CD14-positive monocyte (primary cell): ENCODE data around the gene TECPR1. TPM values are rescaled to one million over a fixed set of nuclear protein-coding genes. Genes with fewer than 3 reads are reported as not detected.
A peak's percentile ranks its signal among the peaks of the same experiment; 100 is the strongest.

Experiments used
- DNase-seq, 3 donors: peaks; one replicate each; pipeline ENCODE4 v3.0.0-alpha.2; 2011 to 2022
- H2AFZ ChIP-seq: 2 replicates; pipeline ENCODE4 v1.6.0; 2012; ENCODE audit warnings: mild to moderate bottlenecking, low read depth, low read length, inconsistent platforms; ENCODE audit not compliant: insufficient read depth, poor library complexity, severe bottlenecking
- H3K27ac ChIP-seq, 2 donors: 1 replicate in 1 of 2; 2 replicates in 1 of 2; pipeline ENCODE4 v1.5.1; 2012 to 2013; ENCODE audit warnings: low read length in 2 of 2, control low read depth in 1 of 2, inconsistent platforms in 1 of 2, low read depth in 1 of 2, mild to moderate bottlenecking in 1 of 2
- H3K27me3 ChIP-seq, 2 donors: one replicate each; pipeline versions ENCODE4 v1.6.0 to v1.6.1; 2011 to 2013; ENCODE audit warnings: low read length in 2 of 2; ENCODE audit not compliant: control insufficient read depth in 2 of 2, insufficient read depth in 2 of 2
- H3K36me3 ChIP-seq, 2 donors: replicated peaks in 1 of 2; 1 replicate in 1 of 2; 2 replicates in 1 of 2; pipeline versions ENCODE4 v1.5.1 to v1.6.1; 2012 to 2013; ENCODE audit warnings: low read length in 2 of 2, control low read depth in 1 of 2, inconsistent platforms in 1 of 2, mild to moderate bottlenecking in 1 of 2; ENCODE audit not compliant: insufficient read depth in 2 of 2, control insufficient read depth in 1 of 2
- H3K4me1 ChIP-seq, 2 donors: 1 replicate in 1 of 2; 2 replicates in 1 of 2; pipeline versions ENCODE4 v1.5.1 to v1.6.1; 2012 to 2013; ENCODE audit warnings: low read length in 2 of 2, control low read depth in 1 of 2, inconsistent platforms in 1 of 2, mild to moderate bottlenecking in 1 of 2, moderate library complexity in 1 of 2; ENCODE audit not compliant: insufficient read depth in 2 of 2, control insufficient read depth in 1 of 2
- H3K4me2 ChIP-seq: replicated peaks from 2 replicates; pipeline ENCODE3; 2012; ENCODE audit warnings: low read length, moderate library complexity, mild to moderate bottlenecking; ENCODE audit not compliant: poor library complexity, severe bottlenecking; ENCODE audit errors: extremely low read depth
- H3K4me3 ChIP-seq, 3 experiments: fragments of 200-600 bp in 1 of 3; sonication (generic) in 1 of 3; replicated peaks in 1 of 3; 1 replicate in 2 of 3; 2 replicates in 1 of 3; pipeline ENCODE4 v1.5.1; 2011 to 2013; ENCODE audit warnings: low read length in 3 of 3, mild to moderate bottlenecking in 3 of 3, control low read depth in 2 of 3, low read depth in 2 of 3, inconsistent platforms in 1 of 3, moderate library complexity in 1 of 3
- H3K79me2 ChIP-seq: 2 replicates; pipeline ENCODE4 v1.6.0; 2012; ENCODE audit warnings: mild to moderate bottlenecking, control low read depth, inconsistent platforms, low read length, moderate library complexity; ENCODE audit not compliant: insufficient read depth
- H3K9ac ChIP-seq: 2 replicates; pipeline ENCODE4 v1.6.0; 2017; ENCODE audit warnings: low read length, mild to moderate bottlenecking; ENCODE audit not compliant: insufficient read depth, poor library complexity, severe bottlenecking
- H3K9me3 ChIP-seq, 2 donors: replicated peaks in 1 of 2; 1 replicate in 1 of 2; 2 replicates in 1 of 2; pipeline versions ENCODE4 v1.5.1 to v1.6.1; 2012 to 2013; ENCODE audit warnings: low read length in 2 of 2, control low read depth in 1 of 2; ENCODE audit not compliant: control insufficient read depth in 1 of 2, insufficient read depth in 1 of 2
- H4K20me1 ChIP-seq: 2 replicates; pipeline ENCODE4 v1.6.0; 2012; ENCODE audit warnings: mild to moderate bottlenecking, low read length, control low read depth, moderate library complexity; ENCODE audit not compliant: insufficient read depth
- H3K27ac Mint-ChIP-seq, 7 donors: one replicate each; pipeline ENCODE4 v1.8.0; 2020; ENCODE audit warnings: mild to moderate bottlenecking in 7 of 7, mixed read lengths in 7 of 7, moderate library complexity in 6 of 7, inconsistent platforms in 2 of 7
- H3K27me3 Mint-ChIP-seq, 3 donors: one replicate each; pipeline ENCODE4 v1.8.0; 2021 to 2022; ENCODE audit warnings: low read depth in 3 of 3, mild to moderate bottlenecking in 3 of 3, mixed read lengths in 3 of 3, moderate library complexity in 3 of 3, inconsistent platforms in 1 of 3
- H3K36me3 Mint-ChIP-seq, 2 donors: one replicate each; pipeline ENCODE4 v1.8.0; 2020; ENCODE audit warnings: mixed read lengths in 2 of 2, inconsistent platforms in 1 of 2, mild to moderate bottlenecking in 1 of 2
- H3K4me1 Mint-ChIP-seq: one replicate; pipeline ENCODE4 v1.8.0; 2020; ENCODE audit warnings: mild to moderate bottlenecking, mixed read lengths
- H3K4me3 Mint-ChIP-seq, 2 donors: one replicate each; pipeline ENCODE4 v1.8.0; 2020; ENCODE audit warnings: mild to moderate bottlenecking in 2 of 2, mixed read lengths in 2 of 2, moderate library complexity in 1 of 2
- H3K9me3 Mint-ChIP-seq, 7 donors: one replicate each; pipeline ENCODE4 v1.8.0; 2020 to 2022; ENCODE audit warnings: mixed read lengths in 7 of 7, mild to moderate bottlenecking in 6 of 7, moderate library complexity in 6 of 7, inconsistent platforms in 2 of 7
- WGBS: methylation state at CpG from one replicate; pipeline ENCODE4 v1.1.5; 2013; ENCODE audit warnings: missing lambda C conversion rate; ENCODE audit not compliant: insufficient coverage; 5-methylcytosine and 5-hydroxymethylcytosine counted together
- intact Hi-C, 2 donors: fragments of 100-400 bp; cut with micrococcal nuclease; formaldehyde crosslinking; loops; one replicate each; pipeline versions ENCODE4 v1.15.0 to v1.15.1; 2023
- polyA plus RNA-seq, 3 donors: library from polyadenylated mRNA; depleted of rRNA in 1 of 3; unstranded in 2 of 3; stranded (reverse) in 1 of 3; fragments of 300-500 nt in 2 of 3; fragments of >200 nt in 1 of 3; fragmentation: Illumina TruSeq in 2 of 3; gene quantifications; 1 replicate in 2 of 3; 2 replicates in 1 of 3; pipeline ENCODE4 v1.2.3, GENCODE V29; 2012 to 2021
- TF ChIP-seq, protein P1 (sequence below): fragments of 200-600 bp; IDR thresholded peaks from one replicate; pipeline ENCODE4 v1.8.0; 2022; ENCODE audit warnings: antibody characterized with exemption, mild to moderate bottlenecking

TECPR1 gene
- polyA plus RNA-seq, 3 donors = 5.7 to 20.0 (median 10.2) TPM

DNA sequence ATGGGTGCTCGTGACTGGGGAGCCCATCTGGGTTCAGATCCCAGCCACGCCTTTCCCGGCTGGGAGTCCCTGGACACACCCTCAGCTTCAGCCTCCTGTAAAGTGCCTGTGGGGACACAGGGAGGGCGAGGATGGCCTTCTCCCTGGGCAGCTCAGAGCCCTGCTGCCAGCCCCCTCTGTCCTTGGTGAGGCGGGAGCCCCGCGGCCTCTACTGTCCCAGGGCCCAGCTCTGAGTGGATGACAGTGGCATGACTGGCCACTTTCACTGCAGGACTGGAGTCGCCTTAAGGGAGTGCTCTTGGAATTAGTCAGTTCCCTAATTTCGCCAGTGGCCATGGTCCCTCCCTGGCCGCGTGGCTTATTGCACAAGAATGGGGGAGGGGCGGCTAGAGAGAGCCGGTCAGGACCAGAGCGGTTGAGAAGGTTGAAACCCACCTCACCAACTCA lies 34.1 kb upstream of the TECPR1 start:
- Histone ChIP-seq H3K9ac (peak overlapping the region; percentile 98), H4K20me1 (peaks cover 89% of the 10 kb centered on the region), H3K4me1 (peaks cover 54 to 71% of the 10 kb centered on the region in 2 donors), H2AFZ (no peak overlapping the region), H3K4me2 (peak overlapping the region; percentile 100), H3K27ac (peak overlapping the region; percentile 98 to 99), H3K9me3 (no peaks in the 10 kb centered on the region), H3K79me2 (peaks cover 95% of the 10 kb centered on the region), H3K4me3 (peak overlapping the region; percentile 85 to 96 (median 91)), H3K27me3 (no peaks in the 10 kb centered on the region), H3K36me3 (peaks cover 29 to 43% of the 10 kb centered on the region in 2 donors)
- 50% methylated on average over 7 of the region's 14 CpGs for WGBS
- intact Hi-C loops = loop anchor here (5.0 to 10.0 kb wide), 2 partner anchors 34 to 519 kb away; partner anchors contain the start of gene TECPR1 (in 2 of the 2)
- DNase-seq = peak; percentile 70 to 94 (median 92)
- H3K27me3 Mint-ChIP-seq = no peaks in the 10 kb centered on the region
- peaks cover 32 to 71% of the 10 kb centered on the region in 2 donors for H3K36me3 Mint-ChIP-seq
- H3K27ac Mint-ChIP-seq = peak overlapping the region; percentile 96 to 99 (median 98)
- no peaks in the 10 kb centered on the region for H3K9me3 Mint-ChIP-seq
- H3K4me3 Mint-ChIP-seq = peak overlapping the region; percentile 83 to 92
- H3K4me1 Mint-ChIP-seq = peaks cover 61% of the 10 kb centered on the region
- TF ChIP-seq, protein P1, sequence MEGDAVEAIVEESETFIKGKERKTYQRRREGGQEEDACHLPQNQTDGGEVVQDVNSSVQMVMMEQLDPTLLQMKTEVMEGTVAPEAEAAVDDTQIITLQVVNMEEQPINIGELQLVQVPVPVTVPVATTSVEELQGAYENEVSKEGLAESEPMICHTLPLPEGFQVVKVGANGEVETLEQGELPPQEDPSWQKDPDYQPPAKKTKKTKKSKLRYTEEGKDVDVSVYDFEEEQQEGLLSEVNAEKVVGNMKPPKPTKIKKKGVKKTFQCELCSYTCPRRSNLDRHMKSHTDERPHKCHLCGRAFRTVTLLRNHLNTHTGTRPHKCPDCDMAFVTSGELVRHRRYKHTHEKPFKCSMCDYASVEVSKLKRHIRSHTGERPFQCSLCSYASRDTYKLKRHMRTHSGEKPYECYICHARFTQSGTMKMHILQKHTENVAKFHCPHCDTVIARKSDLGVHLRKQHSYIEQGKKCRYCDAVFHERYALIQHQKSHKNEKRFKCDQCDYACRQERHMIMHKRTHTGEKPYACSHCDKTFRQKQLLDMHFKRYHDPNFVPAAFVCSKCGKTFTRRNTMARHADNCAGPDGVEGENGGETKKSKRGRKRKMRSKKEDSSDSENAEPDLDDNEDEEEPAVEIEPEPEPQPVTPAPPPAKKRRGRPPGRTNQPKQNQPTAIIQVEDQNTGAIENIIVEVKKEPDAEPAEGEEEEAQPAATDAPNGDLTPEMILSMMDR = no peak

DNA sequence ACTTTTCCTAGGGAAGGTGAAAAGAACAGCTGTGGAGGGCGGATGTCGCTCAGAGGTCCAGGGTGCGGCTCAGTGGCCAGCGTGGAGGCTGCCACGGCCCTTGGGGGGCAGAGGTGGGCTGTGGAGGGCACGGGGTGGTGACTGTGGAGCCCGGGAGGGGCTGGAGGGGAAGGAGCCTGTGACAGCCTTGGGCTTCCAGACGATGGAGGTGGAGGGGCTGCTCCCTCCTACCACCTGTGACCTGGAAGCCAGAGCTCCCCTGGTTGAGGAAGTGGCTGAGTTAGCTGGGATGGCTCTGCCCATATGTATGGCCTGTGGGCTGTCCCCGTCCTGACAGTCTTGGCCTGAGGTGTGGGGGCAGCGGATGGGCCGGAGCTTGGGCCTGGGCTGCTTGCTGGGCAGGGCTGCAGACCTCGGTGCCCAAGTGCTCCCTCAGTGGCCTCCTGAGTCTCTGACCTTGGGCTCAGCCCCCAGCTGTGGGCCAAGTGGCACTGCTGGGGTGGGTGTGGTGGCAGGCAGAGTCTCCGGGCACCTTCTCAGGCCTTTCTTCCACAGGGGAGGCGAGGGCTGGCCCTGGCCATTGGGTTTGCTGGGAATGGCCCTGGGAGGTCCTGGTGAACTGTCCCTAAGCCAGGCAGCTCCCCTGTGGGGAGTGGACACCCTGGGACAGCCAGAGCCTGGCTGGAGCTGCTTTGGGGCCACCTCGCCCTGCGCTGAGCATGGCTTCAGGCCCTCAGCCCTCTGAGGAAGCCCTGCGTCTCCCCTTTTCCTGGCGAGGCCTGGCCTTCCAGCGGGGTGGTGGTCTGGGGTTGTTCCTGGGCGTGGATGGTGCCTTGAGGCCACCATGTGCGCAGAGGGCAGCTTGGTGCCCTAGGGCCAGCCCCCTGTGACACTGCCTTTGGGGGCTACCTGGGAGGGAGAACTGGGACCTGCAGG lies 33.4 kb upstream of the TECPR1 start:
- Histone ChIP-seq H3K27me3 (no peaks in the 10 kb centered on the region), H3K79me2 (peaks cover 91% of the 10 kb centered on the region), H3K4me3 (peak overlapping the region; percentile 85 to 96 (median 91)), H3K9me3 (no peaks in the 10 kb centered on the region), H4K20me1 (peaks cover 82% of the 10 kb centered on the region), H2AFZ (no peak overlapping the region), H3K27ac (peak overlapping the region; percentile 98 to 99), H3K9ac (peak overlapping the region; percentile 98), H3K36me3 (peaks cover 24 to 36% of the 10 kb centered on the region in 2 donors), H3K4me1 (peaks cover 60 to 77% of the 10 kb centered on the region in 2 donors), H3K4me2 (peak overlapping the region; percentile 100)
- WGBS = 86% methylated on average over 17 of the region's 21 CpGs
- peaks cover 63% of the 10 kb centered on the region for H3K4me1 Mint-ChIP-seq
- peaks cover 30 to 64% of the 10 kb centered on the region in 2 donors for H3K36me3 Mint-ChIP-seq
- peak in 1 of 3 donors; percentile 18 for DNase-seq
- no peaks in the 10 kb centered on the region for H3K9me3 Mint-ChIP-seq
- TF ChIP-seq, protein P1 = no peak
- H3K27ac Mint-ChIP-seq = peak overlapping the region; percentile 96 to 99 (median 98)
- intact Hi-C loops = loop anchor here (5.0 to 10.0 kb wide), 2 partner anchors 33 to 519 kb away; partner anchors contain the start of gene TECPR1 (in 2 of the 2)
- peak overlapping the region; percentile 92 to 97 for H3K4me3 Mint-ChIP-seq
- no peaks in the 10 kb centered on the region for H3K27me3 Mint-ChIP-seq
